Chondrocyte (in vitro differentiated cells): Measurements from ENCODE around the gene CTDP1. TPM values are rescaled to one million over a fixed set of nuclear protein-coding genes. Genes with fewer than 3 reads are reported as not detected.

Experiments used
- DNase-seq: peaks from one replicate; pipeline ENCODE4 v3.0.0; 2021; ENCODE audit warnings: mixed read lengths, low spot score
- H3K27ac Mint-ChIP-seq: one replicate; pipeline ENCODE4 v1.8.0; 2021; ENCODE audit warnings: mild to moderate bottlenecking, moderate library complexity, mixed read lengths; ENCODE audit not compliant: unreplicated experiment
- H3K27me3 Mint-ChIP-seq: 2 replicates; pipeline ENCODE4 v1.8.0; 2021; ENCODE audit warnings: low read depth, mixed read lengths
- H3K36me3 Mint-ChIP-seq: 2 replicates; pipeline ENCODE4 v1.8.0; 2021; ENCODE audit warnings: low read depth, mixed read lengths
- H3K4me1 Mint-ChIP-seq: 2 replicates; pipeline ENCODE4 v1.8.0; 2021; ENCODE audit warnings: low read depth, mild to moderate bottlenecking, mixed read lengths
- H3K4me3 Mint-ChIP-seq: one replicate; pipeline ENCODE4 v1.8.0; 2021; ENCODE audit warnings: mild to moderate bottlenecking, moderate library complexity, mixed read lengths; ENCODE audit not compliant: unreplicated experiment
- H3K9me3 Mint-ChIP-seq: 2 replicates; pipeline ENCODE4 v1.8.0; 2021; ENCODE audit warnings: low read depth, mixed read lengths
- CTCF ChIP-seq: fragments of 200-600 bp; sonication (generic); IDR thresholded peaks from 2 replicates; pipeline ENCODE4 v1.5.0; 2021; ENCODE audit warnings: antibody characterized with exemption, mild to moderate bottlenecking, moderate library complexity
- total RNA-seq: library from RNA; stranded (reverse); gene quantifications from 3 replicates; pipeline ENCODE4 v1.2.1, GENCODE V29; 2021

Gene CTDP1
- total RNA-seq, 1 donor from 2014 or later, result 21.0 TPM

DNA sequence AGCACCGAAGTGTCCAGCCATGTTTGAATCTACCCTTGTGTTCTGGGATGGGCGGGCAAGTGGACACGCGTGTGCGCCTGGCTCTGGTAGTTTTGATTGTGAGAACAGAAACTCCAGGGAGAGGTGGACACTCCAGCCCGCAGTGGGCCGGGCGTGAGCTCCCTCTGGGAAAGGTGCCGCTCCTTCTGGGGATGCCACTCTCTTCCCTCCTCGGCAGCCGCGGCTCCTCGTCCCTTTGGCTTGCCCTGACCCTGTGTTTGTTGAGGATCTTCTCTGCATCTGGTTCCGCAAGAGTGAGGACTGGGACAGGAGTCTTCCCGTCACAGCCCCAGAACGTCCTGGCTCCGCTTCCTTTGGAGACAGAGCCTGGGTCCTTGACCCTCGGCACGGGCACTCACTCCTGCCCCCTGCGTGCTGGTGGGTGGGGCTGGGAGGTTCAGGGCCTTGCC is 1.3 kb downstream of the CTDP1 start:
- Mint-ChIP-seq H3K4me1 (peaks cover 44% of the 10 kb centered on the region), H3K27me3 (no peaks in the 10 kb centered on the region), H3K4me3 (peak overlapping the region; percentile 76), H3K27ac (peak overlapping the region; percentile 69), H3K36me3 (no peaks in the 10 kb centered on the region), H3K9me3 (no peaks in the 10 kb centered on the region)
- no peak for DNase-seq
- no peak for TF ChIP-seq CTCF

DNA sequence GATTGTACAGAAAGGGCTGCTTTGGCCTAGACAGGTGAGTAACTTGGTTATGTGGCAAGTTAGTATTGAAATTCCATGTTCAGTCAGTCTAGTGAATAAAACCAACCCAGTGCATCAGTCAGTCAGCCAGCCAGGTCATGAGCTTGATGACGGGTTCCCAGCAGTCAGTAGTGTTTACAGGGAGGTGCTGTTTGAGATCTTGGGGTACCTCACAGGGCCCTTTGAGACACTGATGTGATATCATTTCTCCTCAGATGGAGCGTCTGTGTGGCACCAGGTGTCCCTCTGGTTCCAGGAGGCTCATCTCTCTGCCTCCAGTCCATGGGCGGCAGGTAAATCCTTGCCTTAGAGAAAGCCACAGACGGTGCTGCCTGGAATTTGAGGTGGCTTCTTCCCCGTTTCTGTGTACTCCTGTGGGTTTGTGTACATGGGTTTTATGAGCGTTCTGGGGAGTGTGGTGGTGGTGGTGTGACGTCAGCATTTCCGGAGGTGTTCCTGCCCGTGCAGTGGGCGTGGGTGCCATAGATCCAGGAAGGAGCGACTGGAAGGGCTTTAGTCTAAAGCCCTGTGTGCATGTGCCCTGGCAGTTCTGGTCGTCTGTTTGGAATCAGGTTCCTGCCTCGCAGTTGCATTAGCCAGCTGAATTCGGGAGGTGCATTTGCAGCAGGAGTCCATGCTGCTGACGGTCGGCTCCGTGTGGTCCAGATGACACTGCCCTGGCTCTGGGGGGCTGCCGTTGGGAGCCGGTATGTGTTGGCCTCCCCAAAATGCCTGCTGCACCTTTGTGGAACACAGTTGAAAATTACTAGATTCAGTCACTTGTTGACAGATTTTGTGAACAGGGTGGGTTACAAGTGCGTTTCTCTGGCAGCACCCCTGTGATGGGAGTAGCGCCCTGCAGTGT is 2.1 kb downstream of the CTDP1 start:
- peaks cover 44% of the 10 kb centered on the region for H3K4me1 Mint-ChIP-seq
- no peak overlapping the region for H3K27ac Mint-ChIP-seq
- no peaks in the 10 kb centered on the region for H3K27me3 Mint-ChIP-seq
- H3K9me3 Mint-ChIP-seq, result no peaks in the 10 kb centered on the region
- TF ChIP-seq CTCF, result no peak
- peak overlapping the region; percentile 76 for H3K4me3 Mint-ChIP-seq
- no peaks in the 10 kb centered on the region for H3K36me3 Mint-ChIP-seq
- DNase-seq, result no peak

- no peak for DNase-seq
- Mint-ChIP-seq H3K27me3 (no peaks in the 10 kb centered on the region), H3K36me3 (no peaks in the 10 kb centered on the region), H3K4me1 (peaks cover 41% of the 10 kb centered on the region), H3K4me3 (no peak overlapping the region), H3K9me3 (no peaks in the 10 kb centered on the region), H3K27ac (peak overlapping the region; percentile 1)
- TF ChIP-seq CTCF, result no peak
Measured at GRCh38 chr18:79682481-79682880, 2.9 kb downstream of the CTDP1 start.

DNA sequence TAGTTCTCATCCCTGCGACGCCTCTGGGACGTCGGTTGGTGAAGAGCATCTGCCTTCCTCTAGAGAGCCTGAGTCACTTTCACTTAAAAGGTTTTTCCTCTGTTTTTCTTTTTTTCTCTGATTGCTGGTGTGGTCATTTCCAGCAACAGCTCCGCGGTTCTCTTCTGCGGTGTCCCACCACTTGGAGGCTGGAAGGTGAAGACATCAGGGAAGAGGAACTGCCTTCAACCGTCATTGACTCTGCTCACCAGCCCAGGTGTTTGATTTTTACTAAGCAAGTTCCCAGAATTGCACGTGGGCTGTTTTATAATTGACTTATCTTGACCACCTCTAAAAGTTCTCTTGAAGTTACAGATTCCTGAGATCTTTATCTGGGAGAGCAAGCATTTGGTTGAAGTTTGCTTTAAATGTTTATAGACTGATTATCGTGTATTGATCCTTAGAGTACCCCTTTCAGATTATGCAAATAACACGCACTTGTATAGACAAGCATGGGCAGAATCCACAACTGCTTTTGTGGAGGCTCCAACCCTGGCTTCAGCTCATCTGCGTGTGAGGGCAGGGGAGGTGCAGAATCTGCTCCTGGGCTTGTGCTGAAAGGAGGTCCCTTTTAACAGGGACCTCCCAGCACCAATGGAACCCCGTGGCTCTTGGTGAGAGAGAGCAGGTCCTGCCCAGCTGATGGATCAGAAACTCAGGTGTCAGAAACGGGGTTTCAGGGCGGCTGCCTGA is 3.5 kb downstream of the CTDP1 start:
- Mint-ChIP-seq H3K4me3 (no peak overlapping the region), H3K36me3 (no peaks in the 10 kb centered on the region), H3K27ac (peak overlapping the region; percentile 1), H3K4me1 (peaks cover 41% of the 10 kb centered on the region), H3K27me3 (no peaks in the 10 kb centered on the region), H3K9me3 (no peaks in the 10 kb centered on the region)
- no peak for TF ChIP-seq CTCF
- DNase-seq, result no peak

DNA sequence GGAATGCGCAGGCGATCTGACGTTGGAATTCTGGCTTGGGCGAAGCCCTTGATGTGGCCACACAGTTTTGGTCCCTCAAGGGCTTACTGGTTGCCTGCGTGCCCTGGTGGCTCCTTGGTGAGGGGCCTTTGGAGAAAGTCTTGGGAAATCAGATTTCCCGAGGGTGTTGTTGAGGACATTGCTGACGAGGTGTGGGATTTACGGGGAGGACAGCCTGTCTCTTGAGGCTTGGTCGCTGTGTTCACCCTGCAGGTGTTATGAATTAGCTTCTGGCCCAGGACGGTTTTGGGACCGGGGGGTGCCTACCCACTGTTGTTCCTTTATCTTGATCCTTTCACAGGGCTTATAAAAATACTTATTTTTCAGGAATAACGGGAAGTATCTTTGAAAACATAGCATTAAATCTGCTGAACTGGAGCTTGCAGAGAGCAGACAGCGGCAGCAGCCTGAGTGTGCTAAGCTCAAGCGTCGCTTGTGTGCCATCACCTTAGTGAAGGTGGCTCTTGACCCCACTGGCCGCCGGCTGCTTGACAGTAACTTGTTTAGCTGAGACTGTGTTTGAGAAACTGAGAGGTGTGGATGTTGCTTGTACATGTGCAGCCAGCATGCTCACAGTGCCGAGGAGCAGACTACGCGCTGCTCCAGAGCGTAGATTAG is 4.2 kb downstream of the CTDP1 start:
- no peak overlapping the region for H3K4me3 Mint-ChIP-seq
- H3K27ac Mint-ChIP-seq, result no peak overlapping the region
- H3K27me3 Mint-ChIP-seq, result no peaks in the 10 kb centered on the region

More for the DNA sequence above, 4.2 kb downstream of the CTDP1 start:
- peaks cover 35% of the 10 kb centered on the region for H3K4me1 Mint-ChIP-seq
- H3K36me3 Mint-ChIP-seq, result no peaks in the 10 kb centered on the region
- TF ChIP-seq CTCF, result no peak
- no peaks in the 10 kb centered on the region for H3K9me3 Mint-ChIP-seq
- DNase-seq, result no peak
